Ishikawa (cell line): ENCODE results near the gene MMP2.

Experiments used
- EGR1 ChIP-seq: IDR thresholded peaks from 2 replicates; pipeline ENCODE4 v1.6.1; 2012
- EP300 ChIP-seq: IDR thresholded peaks from 2 replicates; pipeline ENCODE4 v1.6.1; 2012; ENCODE audit warnings: borderline replicate concordance
- FOXM1 ChIP-seq: IDR thresholded peaks from 2 replicates; pipeline ENCODE4 v1.6.1; 2012; ENCODE audit warnings: low read depth, borderline replicate concordance
- NFIC ChIP-seq: IDR thresholded peaks from 2 replicates; pipeline ENCODE4 v1.6.1; 2012
- RAD21 ChIP-seq: IDR thresholded peaks from 2 replicates; pipeline ENCODE4 v1.6.1; 2012; ENCODE audit warnings: low read depth
- TAF1 ChIP-seq: IDR thresholded peaks from 2 replicates; pipeline ENCODE4 v1.6.1; 2012; ENCODE audit warnings: low read depth, mild to moderate bottlenecking
- TCF12 ChIP-seq: IDR thresholded peaks from 2 replicates; pipeline ENCODE4 v1.6.1; 2012; ENCODE audit warnings: low read depth
- TEAD4 ChIP-seq: IDR thresholded peaks from 2 replicates; pipeline ENCODE4 v1.6.1; 2012
- YY1 ChIP-seq: IDR thresholded peaks from 2 replicates; pipeline ENCODE4 v1.6.1; 2012; ENCODE audit warnings: low read depth
- ZBTB7A ChIP-seq: IDR thresholded peaks from 2 replicates; pipeline ENCODE4 v1.6.1; 2012; ENCODE audit warnings: low read depth
- TF ChIP-seq, protein P1 (sequence below): IDR thresholded peaks from 2 replicates; pipeline ENCODE4 v1.6.1; 2012; ENCODE audit warnings: low read depth, mild to moderate bottlenecking
- TF ChIP-seq, protein P2 (sequence below): IDR thresholded peaks from 2 replicates; pipeline ENCODE4 v1.6.1; 2012

DNA sequence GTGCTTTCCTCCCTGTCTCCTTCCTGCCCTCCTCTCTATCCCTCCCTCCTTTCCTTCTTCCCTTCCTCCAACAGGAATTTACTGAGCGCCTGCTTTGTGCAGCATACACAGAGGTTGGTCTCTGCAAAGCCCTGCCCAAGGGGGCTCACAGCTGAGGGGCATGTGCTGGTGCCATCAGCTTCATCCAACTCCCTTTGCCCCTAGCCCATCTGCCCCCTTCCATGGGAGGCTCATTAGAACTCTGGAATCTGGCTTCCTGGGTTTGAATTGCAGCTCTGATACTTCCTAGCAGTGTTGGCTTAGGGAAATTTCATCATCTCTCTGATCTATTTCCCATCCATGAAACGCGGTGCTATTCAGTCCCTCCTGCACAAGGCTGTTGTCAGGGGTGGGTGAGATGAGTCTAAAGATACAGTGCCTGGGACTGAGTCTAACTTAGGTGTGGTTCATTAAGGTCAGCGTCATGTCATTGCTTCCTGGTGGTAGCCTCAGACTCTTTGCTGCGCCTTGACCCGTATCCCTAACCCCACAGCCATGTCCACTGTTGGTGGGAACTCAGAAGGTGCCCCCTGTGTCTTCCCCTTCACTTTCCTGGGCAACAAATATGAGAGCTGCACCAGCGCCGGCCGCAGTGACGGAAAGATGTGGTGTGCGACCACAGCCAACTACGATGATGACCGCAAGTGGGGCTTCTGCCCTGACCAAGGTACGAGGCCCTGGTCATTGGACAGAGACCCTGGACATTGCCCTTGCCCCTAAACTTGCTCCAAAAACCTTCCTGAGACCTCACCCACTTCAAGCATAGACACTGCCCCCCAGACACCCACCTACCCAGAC is 10.3 kb downstream of the MMP2 start:
- TF ChIP-seq, protein P1, sequence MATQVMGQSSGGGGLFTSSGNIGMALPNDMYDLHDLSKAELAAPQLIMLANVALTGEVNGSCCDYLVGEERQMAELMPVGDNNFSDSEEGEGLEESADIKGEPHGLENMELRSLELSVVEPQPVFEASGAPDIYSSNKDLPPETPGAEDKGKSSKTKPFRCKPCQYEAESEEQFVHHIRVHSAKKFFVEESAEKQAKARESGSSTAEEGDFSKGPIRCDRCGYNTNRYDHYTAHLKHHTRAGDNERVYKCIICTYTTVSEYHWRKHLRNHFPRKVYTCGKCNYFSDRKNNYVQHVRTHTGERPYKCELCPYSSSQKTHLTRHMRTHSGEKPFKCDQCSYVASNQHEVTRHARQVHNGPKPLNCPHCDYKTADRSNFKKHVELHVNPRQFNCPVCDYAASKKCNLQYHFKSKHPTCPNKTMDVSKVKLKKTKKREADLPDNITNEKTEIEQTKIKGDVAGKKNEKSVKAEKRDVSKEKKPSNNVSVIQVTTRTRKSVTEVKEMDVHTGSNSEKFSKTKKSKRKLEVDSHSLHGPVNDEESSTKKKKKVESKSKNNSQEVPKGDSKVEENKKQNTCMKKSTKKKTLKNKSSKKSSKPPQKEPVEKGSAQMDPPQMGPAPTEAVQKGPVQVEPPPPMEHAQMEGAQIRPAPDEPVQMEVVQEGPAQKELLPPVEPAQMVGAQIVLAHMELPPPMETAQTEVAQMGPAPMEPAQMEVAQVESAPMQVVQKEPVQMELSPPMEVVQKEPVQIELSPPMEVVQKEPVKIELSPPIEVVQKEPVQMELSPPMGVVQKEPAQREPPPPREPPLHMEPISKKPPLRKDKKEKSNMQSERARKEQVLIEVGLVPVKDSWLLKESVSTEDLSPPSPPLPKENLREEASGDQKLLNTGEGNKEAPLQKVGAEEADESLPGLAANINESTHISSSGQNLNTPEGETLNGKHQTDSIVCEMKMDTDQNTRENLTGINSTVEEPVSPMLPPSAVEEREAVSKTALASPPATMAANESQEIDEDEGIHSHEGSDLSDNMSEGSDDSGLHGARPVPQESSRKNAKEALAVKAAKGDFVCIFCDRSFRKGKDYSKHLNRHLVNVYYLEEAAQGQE = no peak
- TF ChIP-seq TAF1 (no peak), NFIC (no peak), FOXM1 (no peak), EP300 (no peak), TEAD4 (no peak), EGR1 (no peak), YY1 (no peak), ZBTB7A (no peak), RAD21 (no peak), TCF12 (no peak)
- TF ChIP-seq, protein P2, sequence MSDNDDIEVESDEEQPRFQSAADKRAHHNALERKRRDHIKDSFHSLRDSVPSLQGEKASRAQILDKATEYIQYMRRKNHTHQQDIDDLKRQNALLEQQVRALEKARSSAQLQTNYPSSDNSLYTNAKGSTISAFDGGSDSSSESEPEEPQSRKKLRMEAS = no peak
